Measurements from ENCODE around the gene KRT38. TPM values are rescaled to one million over a fixed set of nuclear protein-coding genes. Genes with fewer than 3 reads are reported as not detected.

KRT38 gene
- total and polyA plus RNA-seq, 7 donors = 0.03 TPM; not detected in 6

DNA sequence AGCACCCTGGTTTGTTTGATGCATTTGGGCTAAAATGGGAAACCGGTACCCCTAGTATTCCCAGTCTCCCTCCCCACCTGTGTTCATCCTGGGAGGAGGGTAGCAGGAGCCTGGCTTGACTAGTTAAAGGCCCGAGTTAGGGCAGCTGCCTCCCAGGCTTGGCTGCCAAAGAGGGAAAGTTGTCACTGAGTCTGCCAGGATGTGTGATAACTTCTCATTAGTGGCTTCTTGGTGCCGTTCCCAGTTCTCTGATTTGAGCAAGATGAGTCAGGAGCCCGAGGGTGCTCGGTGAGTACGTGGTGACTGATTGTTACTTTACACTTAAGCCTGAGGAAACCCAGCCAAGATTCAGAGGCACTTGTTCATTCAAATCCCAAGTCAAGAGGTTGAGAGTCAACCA is 23.9 kb upstream of the KRT38 start:
- no peak overlapping the region for H3K4me3 ChIP-seq
- peaks cover 0 to 3% (median 2%) of the 10 kb centered on the region in 3 donors for H3K27me3 ChIP-seq (ENCODE audit: insufficient read depth in 3 of 3, low read length in 2 of 3)
- TF ChIP-seq, protein P1, sequence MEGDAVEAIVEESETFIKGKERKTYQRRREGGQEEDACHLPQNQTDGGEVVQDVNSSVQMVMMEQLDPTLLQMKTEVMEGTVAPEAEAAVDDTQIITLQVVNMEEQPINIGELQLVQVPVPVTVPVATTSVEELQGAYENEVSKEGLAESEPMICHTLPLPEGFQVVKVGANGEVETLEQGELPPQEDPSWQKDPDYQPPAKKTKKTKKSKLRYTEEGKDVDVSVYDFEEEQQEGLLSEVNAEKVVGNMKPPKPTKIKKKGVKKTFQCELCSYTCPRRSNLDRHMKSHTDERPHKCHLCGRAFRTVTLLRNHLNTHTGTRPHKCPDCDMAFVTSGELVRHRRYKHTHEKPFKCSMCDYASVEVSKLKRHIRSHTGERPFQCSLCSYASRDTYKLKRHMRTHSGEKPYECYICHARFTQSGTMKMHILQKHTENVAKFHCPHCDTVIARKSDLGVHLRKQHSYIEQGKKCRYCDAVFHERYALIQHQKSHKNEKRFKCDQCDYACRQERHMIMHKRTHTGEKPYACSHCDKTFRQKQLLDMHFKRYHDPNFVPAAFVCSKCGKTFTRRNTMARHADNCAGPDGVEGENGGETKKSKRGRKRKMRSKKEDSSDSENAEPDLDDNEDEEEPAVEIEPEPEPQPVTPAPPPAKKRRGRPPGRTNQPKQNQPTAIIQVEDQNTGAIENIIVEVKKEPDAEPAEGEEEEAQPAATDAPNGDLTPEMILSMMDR (IDR thresholded peaks at IDR 0.05) = no peak
- H3K9me3 ChIP-seq = no peaks in the 10 kb centered on the region
- H3K36me3 ChIP-seq (ENCODE audit: insufficient read depth in 1 of 2, low read depth in 1 of 2) = no peaks in the 10 kb centered on the region
- DNase-seq (peak in 1 of 2 donors; percentile 35), ATAC-seq (peak; percentile 94 to 98 (median 95))
- WGBS, 3 donors = 16 to 27% (median 17%) methylated on average over 6 of the region's 6 CpGs
- H3K27ac ChIP-seq = no peak overlapping the region
- no peaks in the 10 kb centered on the region for H3K4me1 ChIP-seq
- intact Hi-C loops (cut with DNase I) = no loop called here

DNA sequence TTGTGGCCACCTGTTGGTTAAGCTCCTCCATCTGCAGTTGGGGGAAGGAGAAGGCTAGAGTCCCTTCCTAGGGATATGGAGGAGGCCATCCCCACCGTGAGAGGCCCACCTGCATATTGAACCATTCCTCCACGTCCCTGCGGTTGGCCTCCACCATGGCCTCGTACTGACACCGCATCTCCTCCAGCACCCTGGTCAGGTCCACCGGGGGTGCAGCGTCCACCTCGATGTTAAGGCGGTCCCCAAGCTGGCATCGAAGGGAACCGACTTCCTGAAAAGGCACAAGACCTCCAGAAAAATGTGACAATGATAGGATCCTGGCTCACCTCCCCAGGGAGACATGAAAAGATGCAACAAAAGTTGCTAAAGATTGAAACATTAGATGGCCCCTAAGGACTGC is 23.4 kb upstream of the KRT38 start:
- ATAC-seq = no peak
- H3K27me3 ChIP-seq (ENCODE audit: insufficient read depth in 3 of 3, low read length in 2 of 3) = peaks cover 0 to 3% (median 2%) of the 10 kb centered on the region in 3 donors
- no peak overlapping the region for H3K4me3 ChIP-seq
- no peak overlapping the region for H3K27ac ChIP-seq
- H3K4me1 ChIP-seq = no peaks in the 10 kb centered on the region
- 82 to 85% (median 82%) methylated on average over 11 of the region's 11 CpGs for WGBS, 3 donors
- TF ChIP-seq, protein P1 (IDR thresholded peaks at IDR 0.05) = no peak
- no peaks in the 10 kb centered on the region for H3K9me3 ChIP-seq
- H3K36me3 ChIP-seq (ENCODE audit: insufficient read depth in 1 of 2, low read depth in 1 of 2) = no peaks in the 10 kb centered on the region
- intact Hi-C loops (cut with DNase I) = no loop called here
- DNase-seq = no peak

DNA sequence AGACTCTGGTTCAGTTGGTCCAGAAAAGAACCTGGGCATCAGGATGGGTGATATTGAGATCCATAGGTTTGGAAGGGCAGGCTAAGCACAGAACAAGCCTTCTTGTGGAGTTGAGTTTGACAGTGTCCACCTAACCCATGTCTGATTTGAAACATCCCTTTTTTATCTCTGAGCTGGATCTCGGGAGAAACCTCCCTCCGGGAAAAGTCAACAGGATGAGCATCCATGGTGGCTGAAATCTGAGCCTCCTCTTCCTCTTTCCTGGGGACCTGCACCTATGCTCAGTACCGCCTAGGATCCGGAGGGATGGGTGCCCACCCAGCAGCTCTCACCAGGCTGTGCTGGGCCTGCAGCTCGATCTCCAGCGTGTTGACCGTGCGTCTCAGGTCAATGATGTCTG is 23.0 kb upstream of the KRT38 start:
- WGBS, 3 donors = 88 to 93% (median 90%) methylated on average over 8 of the region's 8 CpGs
- intact Hi-C loops (cut with DNase I) = no loop called here
- no peaks in the 10 kb centered on the region for H3K36me3 ChIP-seq (ENCODE audit: insufficient read depth in 1 of 2, low read depth in 1 of 2)
- TF ChIP-seq, protein P1 (IDR thresholded peaks at IDR 0.05) = no peak
- no peak for DNase-seq
- H3K27ac ChIP-seq = no peak overlapping the region
- H3K27me3 ChIP-seq (ENCODE audit: insufficient read depth in 3 of 3, low read length in 2 of 3) = peaks cover 0 to 3% (median 2%) of the 10 kb centered on the region in 3 donors
- no peak for ATAC-seq
- H3K4me1 ChIP-seq = no peaks in the 10 kb centered on the region
- no peaks in the 10 kb centered on the region for H3K9me3 ChIP-seq
- no peak overlapping the region for H3K4me3 ChIP-seq

DNA sequence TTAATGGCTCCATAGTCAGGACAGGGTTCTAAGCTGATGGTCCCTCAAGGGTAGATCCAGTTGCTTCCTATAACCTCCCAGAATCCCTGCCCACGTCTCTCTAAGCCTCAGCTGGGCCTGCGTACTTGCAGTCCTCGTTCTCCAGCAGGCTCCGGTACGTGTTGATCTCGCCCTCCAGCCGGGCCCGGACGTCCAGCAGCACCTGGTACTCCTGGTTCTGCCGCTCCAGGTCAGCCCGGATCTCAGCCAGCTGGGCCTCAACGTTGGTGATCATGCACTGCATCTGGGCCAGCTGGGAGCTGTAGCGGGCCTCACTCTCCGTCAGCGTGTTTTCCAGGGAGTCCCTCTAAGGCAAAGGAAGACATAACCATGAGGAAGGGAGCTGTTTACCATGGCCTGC is 21.9 kb upstream of the KRT38 start:
- H3K27ac ChIP-seq = no peak overlapping the region
- 68 to 83% (median 72%) methylated on average over 15 of the region's 15 CpGs for WGBS, 3 donors
- intact Hi-C loops (cut with DNase I) = no loop called here

More for the DNA sequence above, 21.9 kb upstream of the KRT38 start:
- H3K9me3 ChIP-seq = no peaks in the 10 kb centered on the region
- ATAC-seq (no peak), DNase-seq (no peak)
- H3K36me3 ChIP-seq (ENCODE audit: insufficient read depth in 1 of 2, low read depth in 1 of 2) = no peaks in the 10 kb centered on the region
- TF ChIP-seq, protein P1 (IDR thresholded peaks at IDR 0.05) = no peak
- no peak overlapping the region for H3K4me3 ChIP-seq
- no peaks in the 10 kb centered on the region for H3K4me1 ChIP-seq
- H3K27me3 ChIP-seq (ENCODE audit: insufficient read depth in 3 of 3, low read length in 2 of 3) = peaks cover 0 to 3% (median 2%) of the 10 kb centered on the region in 3 donors
